Gastrocnemius medialis (tissue), 4 donors: Measurements from ENCODE around the gene GDF10. TPM values are rescaled to one million over a fixed set of nuclear protein-coding genes. Genes with fewer than 3 reads are reported as not detected.

Experiments used
- ATAC-seq, 2 donors: fragments of 150-250 bp; one replicate each; pipeline ENCODE4 v1.9.1; 2016
- DNase-seq, 2 donors: peaks; one replicate each; pipeline ENCODE4 v3.0.0-alpha.2; 2019
- H3K27ac ChIP-seq, 4 donors: fragments of 200-600 bp; sonication (generic); 1 replicate in 1 of 4; 2 replicates in 3 of 4; pipeline ENCODE4 v1.5.1; 2016 to 2018; ENCODE audit warnings: mild to moderate bottlenecking in 2 of 4, moderate library complexity in 1 of 4
- H3K27me3 ChIP-seq, 3 donors: fragments of 200-600 bp; sonication (generic) in 2 of 3; 1 replicate in 1 of 3; 2 replicates in 2 of 3; pipeline versions ENCODE4 v1.5.1 to v1.6.0; 2016 to 2019; ENCODE audit warnings: mild to moderate bottlenecking in 1 of 3, moderate library complexity in 1 of 3
- H3K36me3 ChIP-seq, 2 donors: fragments of 200-600 bp; sonication (generic) in 1 of 2; one replicate each; pipeline ENCODE4 v1.5.1; 2017 to 2018
- H3K4me1 ChIP-seq, 2 donors: fragments of 200-600 bp; sonication (generic) in 1 of 2; one replicate each; pipeline ENCODE4 v1.5.1; 2016 to 2017; ENCODE audit warnings: mild to moderate bottlenecking in 2 of 2
- H3K4me3 ChIP-seq, 4 donors: fragments of 200-600 bp; sonication (generic) in 3 of 4; 1 replicate in 1 of 4; 2 replicates in 3 of 4; pipeline ENCODE4 v1.5.1; 2016 to 2019; ENCODE audit warnings: mild to moderate bottlenecking in 2 of 4
- H3K9me3 ChIP-seq, 3 donors: fragments of 200-600 bp; sonication (generic) in 2 of 3; 1 replicate in 1 of 3; 2 replicates in 2 of 3; pipeline ENCODE4 v1.5.1; 2016 to 2019
- CTCF ChIP-seq, 5 experiments: fragments of 450-650 bp in 3 of 5; fragments of 200-600 bp in 2 of 5; sonication (generic) in 2 of 5; IDR thresholded peaks in 4 of 5; conservative IDR thresholded peaks in 1 of 5; 1 replicate in 4 of 5; 2 replicates in 1 of 5; pipeline ENCODE4 v1.5.1; 2016 to 2019; ENCODE audit warnings: antibody characterized with exemption in 5 of 5, mild to moderate bottlenecking in 3 of 5, moderate library complexity in 3 of 5
- POLR2A ChIP-seq, 2 donors: fragments of 450-650 bp; IDR thresholded peaks; one replicate each; pipeline ENCODE4 v1.6.1; 2017; ENCODE audit warnings: antibody characterized with exemption in 2 of 2, mild to moderate bottlenecking in 2 of 2, moderate library complexity in 2 of 2
- in situ Hi-C, 4 donors: fragments of 200-750 bp; cut with MboI; loops; one replicate each; pipeline versions ENCODE4 v1.15.0 to v1.8.0; 2017; ENCODE audit warnings: low sequenced_read_pairs in 4 of 4
- intact Hi-C: fragments of 100-400 bp; cut with DNase I; formaldehyde crosslinking; loops from one replicate; pipeline ENCODE4 v1.15.1; 2023; ENCODE audit warnings: low total_unique reads
- total RNA-seq, 4 donors: library from RNA; depleted of rRNA; stranded (reverse); fragments of >200 nt; gene quantifications; one replicate each; pipeline versions ENCODE4 v1.1.0 to v1.2.3, GENCODE V29; 2016

GDF10 gene
- total RNA-seq, 4 donors from 2014 or later = 0.20 to 0.72 (median 0.36) TPM

DNA sequence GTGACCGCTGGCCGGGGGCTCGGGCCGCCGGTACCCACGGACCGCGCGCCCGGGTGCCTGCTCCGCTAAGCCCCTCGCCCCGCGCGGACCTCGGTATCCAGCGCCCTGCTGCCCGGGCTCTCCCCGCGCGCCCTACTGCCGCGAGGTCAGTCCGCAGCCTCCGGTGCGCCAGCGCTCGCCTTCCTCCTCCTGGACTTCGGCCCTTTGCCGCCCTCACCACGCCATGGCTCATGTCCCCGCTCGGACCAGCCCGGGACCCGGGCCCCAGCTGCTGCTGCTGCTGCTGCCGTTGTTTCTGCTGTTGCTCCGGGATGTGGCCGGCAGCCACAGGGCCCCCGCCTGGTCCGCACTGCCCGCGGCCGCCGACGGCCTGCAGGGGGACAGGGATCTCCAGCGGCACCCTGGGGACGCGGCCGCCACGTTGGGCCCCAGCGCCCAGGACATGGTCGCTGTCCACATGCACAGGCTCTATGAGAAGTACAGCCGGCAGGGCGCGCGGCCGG is 483 bp downstream of the GDF10 start:
- no peak for TF ChIP-seq POLR2A (IDR thresholded peaks at IDR 0.05)
- TF ChIP-seq CTCF (IDR thresholded peaks at IDR 0.05 in 4 of 5, conservative IDR thresholded peaks at IDR 0.05 in 1 of 5) = no peak
- Histone ChIP-seq H3K27me3 (peaks cover 7 to 13% (median 9%) of the 10 kb centered on the region in 3 donors), H3K4me1 (peaks cover 0 to 2% of the 10 kb centered on the region in 2 donors), H3K4me3 (peak overlapping the region; percentile 40 to 47 (median 44)), H3K36me3 (no peaks in the 10 kb centered on the region), H3K27ac (no peak overlapping the region), H3K9me3 (no peaks in the 10 kb centered on the region)
- in situ Hi-C loops = loop anchor here in 2 of 4 donors (10.0 kb wide), 2 partner anchors 266 to 276 kb away; no protein-coding TSS in a partner anchor
- ATAC-seq = no peak
- intact Hi-C loops = no loop called here
- DNase-seq = no peak

DNA sequence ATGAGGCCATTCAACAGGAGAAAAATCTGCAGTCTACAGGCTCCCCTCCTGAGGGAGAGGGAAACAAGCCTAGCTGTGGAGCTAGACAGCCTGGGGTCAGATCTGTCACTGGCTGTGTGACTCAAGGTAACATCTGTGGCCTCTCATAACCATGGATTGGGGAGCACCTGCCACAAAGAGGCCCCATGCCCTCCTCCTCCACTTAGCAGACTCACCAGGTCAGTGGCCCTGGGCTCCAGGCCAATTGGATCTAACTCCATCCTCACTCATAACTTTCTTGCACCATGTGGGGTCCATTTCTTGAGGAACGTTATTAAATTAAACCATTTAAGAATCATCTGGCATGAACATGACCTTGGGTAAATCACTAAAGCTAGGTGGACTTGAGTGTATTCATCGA is 1.8 kb downstream of the GDF10 start:
- Histone ChIP-seq H3K9me3 (no peaks in the 10 kb centered on the region), H3K27me3 (peaks cover 7 to 13% (median 9%) of the 10 kb centered on the region in 3 donors), H3K27ac (no peak overlapping the region), H3K36me3 (no peaks in the 10 kb centered on the region), H3K4me1 (peaks cover 0 to 2% of the 10 kb centered on the region in 2 donors), H3K4me3 (no peak overlapping the region)
- ATAC-seq (no peak), DNase-seq (no peak)
- intact Hi-C loops = no loop called here
- TF ChIP-seq POLR2A (IDR thresholded peaks at IDR 0.05) = no peak
- TF ChIP-seq CTCF (IDR thresholded peaks at IDR 0.05 in 4 of 5, conservative IDR thresholded peaks at IDR 0.05 in 1 of 5) = no peak
- in situ Hi-C loops = loop anchor here in 2 of 4 donors (10.0 kb wide), 2 partner anchors 267 to 277 kb away; no protein-coding TSS in a partner anchor

DNA sequence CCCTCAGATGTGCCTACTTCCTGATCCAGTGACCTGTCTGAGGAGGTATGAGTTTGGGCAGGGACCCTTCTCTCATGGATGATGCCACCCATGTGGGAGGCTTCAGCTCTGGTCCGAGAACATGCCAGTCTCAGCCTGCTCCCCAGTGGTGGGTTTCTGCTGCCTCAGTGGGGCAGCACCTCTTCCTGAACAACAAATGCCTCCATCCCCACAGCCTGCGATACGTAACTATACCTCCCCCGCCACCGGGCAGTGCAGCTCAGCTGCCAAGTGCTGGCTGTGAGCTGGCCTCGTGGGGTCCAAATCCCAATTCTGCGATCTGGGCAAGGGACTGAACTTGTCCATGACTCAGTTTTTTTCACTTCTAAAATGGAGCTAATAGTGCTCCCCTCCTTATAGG is 3.1 kb downstream of the GDF10 start:
- in situ Hi-C loops = loop anchor here in 2 of 4 donors (10.0 kb wide), 2 partner anchors 268 to 278 kb away; no protein-coding TSS in a partner anchor

GRCh38 chr10:47303866-47304265 is 3.9 kb downstream of the GDF10 start:
- intact Hi-C loops = no loop called here
- ATAC-seq (no peak), DNase-seq (no peak)
- H3K27ac ChIP-seq = no peak overlapping the region
- no peaks in the 10 kb centered on the region for H3K36me3 ChIP-seq
- no peak for TF ChIP-seq CTCF (IDR thresholded peaks at IDR 0.05 in 4 of 5, conservative IDR thresholded peaks at IDR 0.05 in 1 of 5)
- H3K4me3 ChIP-seq = no peak overlapping the region
- peaks cover 0 to 2% of the 10 kb centered on the region in 2 donors for H3K4me1 ChIP-seq
- H3K9me3 ChIP-seq = no peaks in the 10 kb centered on the region
- H3K27me3 ChIP-seq = peaks cover 7 to 13% (median 9%) of the 10 kb centered on the region in 3 donors
- in situ Hi-C loops = loop anchor here in 2 of 4 donors (10.0 kb wide), 2 partner anchors 269 to 279 kb away; no protein-coding TSS in a partner anchor

More for the DNA sequence above, 3.1 kb downstream of the GDF10 start:
- no peak for DNase-seq
- H3K36me3 ChIP-seq = no peaks in the 10 kb centered on the region
- H3K4me3 ChIP-seq = no peak overlapping the region
- no peak for ATAC-seq
- H3K27me3 ChIP-seq = peaks cover 7 to 13% (median 9%) of the 10 kb centered on the region in 3 donors
- intact Hi-C loops = no loop called here
- H3K27ac ChIP-seq = no peak overlapping the region
- H3K4me1 ChIP-seq = peaks cover 0 to 2% of the 10 kb centered on the region in 2 donors
- H3K9me3 ChIP-seq = no peaks in the 10 kb centered on the region
- no peak for TF ChIP-seq POLR2A (IDR thresholded peaks at IDR 0.05)
- no peak for TF ChIP-seq CTCF (IDR thresholded peaks at IDR 0.05 in 4 of 5, conservative IDR thresholded peaks at IDR 0.05 in 1 of 5)
